HepG2 (cell line): Measurements from ENCODE around the gene DSN1. TPM values are rescaled to one million over a fixed set of nuclear protein-coding genes. Genes with fewer than 3 reads are reported as not detected.
A peak's percentile ranks its signal among the peaks of the same experiment; 100 is the strongest.

Experiments used
- DDIT3 ChIP-seq: sonication (generic); formaldehyde crosslinking; IDR thresholded peaks from 2 replicates; pipeline ENCODE4 v1.4.0; 2020; ENCODE audit warnings: mild to moderate bottlenecking, missing genetic modification reagents
- EP300 ChIP-seq, 3 experiments: sonication (generic) in 1 of 3; formaldehyde crosslinking in 1 of 3; IDR thresholded peaks; 2 replicates each; pipeline versions ENCODE4 v1.5.1 to v1.6.1; 2011 to 2020; ENCODE audit warnings: low read depth in 2 of 3, low read length in 2 of 3, borderline replicate concordance in 1 of 3, improper control_type of control experiment in 1 of 3, mild to moderate bottlenecking in 1 of 3, missing genetic modification reagents in 1 of 3, moderate library complexity in 1 of 3
- FOXA3 ChIP-seq: IDR thresholded peaks from 2 replicates; pipeline ENCODE4 v1.6.1; 2016; ENCODE audit warnings: missing genetic modification reagents, missing compliant biosample characterization
- GPBP1L1 ChIP-seq: sonication (generic); formaldehyde crosslinking; IDR thresholded peaks from 2 replicates; pipeline ENCODE4 v1.5.0; 2020; ENCODE audit warnings: mild to moderate bottlenecking, missing genetic modification reagents
- GTF3A ChIP-seq: sonication (generic); formaldehyde crosslinking; conservative IDR thresholded peaks from 2 replicates; pipeline ENCODE4 v1.4.0; 2020; ENCODE audit warnings: mild to moderate bottlenecking, missing genetic modification reagents
- HNRNPUL1 ChIP-seq: fragments of 200-400 bp; formaldehyde crosslinking; IDR thresholded peaks from 2 replicates; pipeline ENCODE4 v1.6.1; 2017; ENCODE audit warnings: low read depth, mild to moderate bottlenecking, low read length, moderate library complexity
- JUN ChIP-seq: sonication (generic); formaldehyde crosslinking; IDR thresholded peaks from 2 replicates; pipeline ENCODE4 v1.4.0; 2020; ENCODE audit warnings: mild to moderate bottlenecking, missing genetic modification reagents
- MYNN ChIP-seq: sonication (generic); formaldehyde crosslinking; IDR thresholded peaks from 2 replicates; pipeline ENCODE4 v1.4.0; 2020; ENCODE audit warnings: mild to moderate bottlenecking, low read depth, missing genetic modification reagents
- NFE2L2 ChIP-seq: fragments of 150-350 bp; IDR thresholded peaks from 2 replicates; pipeline ENCODE4 v1.6.1; 2014; ENCODE audit warnings: low read length
- RERE ChIP-seq: IDR thresholded peaks from 2 replicates; pipeline ENCODE4 v1.6.1; 2016; ENCODE audit warnings: low read depth, missing genetic modification reagents, missing compliant biosample characterization
- RFX3 ChIP-seq: IDR thresholded peaks from 2 replicates; pipeline ENCODE4 v1.6.1; 2016; ENCODE audit warnings: missing biosample characterization, missing genetic modification reagents
- SMAD9 ChIP-seq: sonication (generic); formaldehyde crosslinking; IDR thresholded peaks from 2 replicates; pipeline ENCODE4 v1.5.1; 2020; ENCODE audit warnings: mild to moderate bottlenecking, missing genetic modification reagents
- SNAPC2 ChIP-seq: sonication (generic); formaldehyde crosslinking; IDR thresholded peaks from 2 replicates; pipeline ENCODE4 v1.8.1; 2022; ENCODE audit warnings: mild to moderate bottlenecking, missing genetic modification reagents
- TBX2 ChIP-seq: sonication (generic); formaldehyde crosslinking; IDR thresholded peaks from 2 replicates; pipeline ENCODE4 v1.5.0; 2020; ENCODE audit warnings: missing genetic modification reagents, mild to moderate bottlenecking, borderline replicate concordance
- TCF7L2 ChIP-seq: IDR thresholded peaks from 2 replicates; pipeline ENCODE4 v1.6.1; 2011; ENCODE audit warnings: mild to moderate bottlenecking, low read depth, low read length, moderate library complexity
- TP53 ChIP-seq: sonication (generic); formaldehyde crosslinking; conservative IDR thresholded peaks from 2 replicates; pipeline ENCODE4 v1.4.0; 2020; ENCODE audit warnings: missing genetic modification reagents
- ZBTB7A ChIP-seq: sonication (generic); formaldehyde crosslinking; IDR thresholded peaks from 2 replicates; pipeline ENCODE4 v1.8.0; 2022; ENCODE audit warnings: mild to moderate bottlenecking, missing genetic modification reagents
- ZMYM4 ChIP-seq: sonication (generic); formaldehyde crosslinking; IDR thresholded peaks from 2 replicates; pipeline ENCODE4 v1.8.1; 2023; ENCODE audit warnings: mild to moderate bottlenecking, missing genetic modification reagents
- ZNF251 ChIP-seq: sonication (generic); formaldehyde crosslinking; IDR thresholded peaks from 2 replicates; pipeline ENCODE4 v1.9.0; 2021; ENCODE audit warnings: mild to moderate bottlenecking, missing genetic modification reagents
- ZNF354B ChIP-seq: sonication (generic); formaldehyde crosslinking; IDR thresholded peaks from 2 replicates; pipeline ENCODE4 v1.8.0; 2022; ENCODE audit warnings: mild to moderate bottlenecking, missing genetic modification reagents
- ZNF761 ChIP-seq: sonication (generic); formaldehyde crosslinking; conservative IDR thresholded peaks from 2 replicates; pipeline ENCODE4 v1.4.0; 2020; ENCODE audit warnings: mild to moderate bottlenecking, missing genetic modification reagents
- polyA plus RNA-seq, 8 experiments: library from polyadenylated mRNA; depleted of rRNA in 3 of 8; stranded (reverse) in 7 of 8; unstranded in 1 of 8; fragments of >200 nt; fragmentation: Illumina TruSeq in 4 of 8; extraction: Trizol in 4 of 8; gene quantifications; 2 replicates each; pipeline versions ENCODE4 v1.2.1 to v1.2.3, GENCODE V29; 2011 to 2016; ENCODE audit warnings: low read depth in 4 of 8, missing spikeins in 1 of 8, mixed read lengths in 1 of 8; ENCODE audit not compliant: insufficient read depth in 1 of 8
- total RNA-seq, 5 experiments: library from RNA; depleted of rRNA; stranded (reverse); fragments of >200 nt; fragmentation: Illumina TruSeq; extraction: Trizol; gene quantifications; 2 replicates each; pipeline ENCODE4 v1.2.3, GENCODE V29; 2016; ENCODE audit warnings: low read depth in 1 of 5

Gene DSN1
- total and polyA plus RNA-seq, 2 of the 13 experiments (the other 11 are each of a cell fraction or from before 2014, with no cell fraction given), result 18.7 to 53.7 TPM

GRCh38 chr20:36773597-36774390 is at the start of gene DSN1 (continued):
- TF ChIP-seq SNAPC2 (CRISPR knock-in tag) (0 out of 2 replicates have a peak, but pooled peaks have one; percentile 93), GPBP1L1 (CRISPR knock-in tag) (no peak), JUN (CRISPR knock-in tag) (peak; percentile 68; the same call in 1 of the 2 replicates), TBX2 (CRISPR knock-in tag) (peak; percentile 89), TCF7L2 (no peak), ZNF761 (CRISPR knock-in tag) (peak; percentile 95; the same call in 1 of the 2 replicates), ZNF354B (peak; percentile 98; the same call in 1 of the 2 replicates), ZMYM4 (CRISPR knock-in tag) (peak; percentile 74), RFX3 (CRISPR knock-in tag) (no peak; the same call in 1 of the 2 replicates), GTF3A (CRISPR knock-in tag) (peak; percentile 98; the same call in 1 of the 2 replicates), ZNF251 (CRISPR knock-in tag) (peak; percentile 97; the same call in 1 of the 2 replicates), HNRNPUL1 (no peak), RERE (no peak), EP300 (IDR thresholded peaks at IDR 0.05; ENCODE audit: low read depth in 2 of 2, low read length in 2 of 2) (no peak; a peak in 1 of 4 replicates), EP300 (CRISPR knock-in tag; IDR thresholded peaks at IDR 0.05; ENCODE audit: borderline replicate concordance) (0 out of 2 replicates have a peak, but pooled peaks have one; percentile 15), MYNN (CRISPR knock-in tag) (peak; percentile 36; the same call in 1 of the 2 replicates), NFE2L2 (no peak; the same call in 1 of the 2 replicates), FOXA3 (peak; percentile 57), SMAD9 (CRISPR knock-in tag) (no peak), ZBTB7A (peak; percentile 81; the same call in 1 of the 2 replicates), DDIT3 (CRISPR knock-in tag) (no peak), TP53 (peak; percentile 61; the same call in 1 of the 2 replicates)
